Myocyte (in vitro differentiated cells): ENCODE measurements around the gene FGF16. TPM values are rescaled to one million over a fixed set of nuclear protein-coding genes. Genes with fewer than 3 reads are reported as not detected.
"Not testable (repeated sequence)": the region's sequence is repeated elsewhere in the genome, so short reads cannot be mapped to it uniquely, and the experiment has no call there.

ENCODE experiments used
- DNase-seq: peaks from one replicate; pipeline ENCODE4 v3.0.0-alpha.2; 2012; ENCODE audit warnings: low read depth
- polyA plus RNA-seq: library from polyadenylated mRNA; unstranded; fragments of >200 nt; gene quantifications from one replicate; pipeline ENCODE4 v1.2.1, GENCODE V29; 2012; ENCODE audit warnings: missing spikeins
- total RNA-seq: library from RNA; depleted of rRNA; stranded (reverse); fragments of >200 nt; gene quantifications from 2 replicates; pipeline ENCODE4 v1.2.3, GENCODE V29; 2014

Gene FGF16
- not detected in 2 replicates for total RNA-seq
- not detected for polyA plus RNA-seq

- DNase-seq = no peak
Observed at GRCh38 chrX:77446908-77447652, at the start of gene FGF16. Gene FGF16, plus strand, starts transcription at chrX:77447389. Its CDS starts 286 bp downstream, at chrX:77447675.

DNA sequence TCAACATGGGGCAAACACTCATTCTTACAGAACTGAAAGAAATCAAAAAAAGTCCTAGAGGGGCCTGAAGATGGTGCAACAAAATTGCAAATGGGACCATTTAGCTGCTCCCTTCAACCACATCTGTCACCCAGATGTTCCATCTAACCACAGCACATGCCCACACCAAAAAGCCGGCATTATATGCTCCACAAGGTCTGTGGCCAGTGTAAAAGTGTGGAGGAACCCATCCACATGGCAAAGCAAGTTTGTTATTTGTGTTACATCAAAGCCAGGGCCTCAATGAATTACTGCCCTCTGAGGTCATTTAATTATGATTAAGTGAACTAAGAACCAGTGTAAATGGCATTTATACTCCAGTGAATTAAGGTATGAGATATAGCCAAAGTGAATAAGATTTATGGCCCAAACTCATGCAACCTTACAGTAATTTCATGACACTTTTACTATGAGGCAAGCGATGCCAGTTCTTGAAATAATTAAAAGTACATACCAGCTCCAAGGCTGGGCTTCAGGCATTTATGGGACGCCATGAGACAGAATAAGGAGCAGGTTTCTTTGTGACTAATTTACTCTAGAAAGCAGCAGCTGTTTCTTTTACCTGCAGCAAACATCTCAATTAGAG, 48.7 kb upstream of the FGF16 start:
- no peak for DNase-seq

DNA sequence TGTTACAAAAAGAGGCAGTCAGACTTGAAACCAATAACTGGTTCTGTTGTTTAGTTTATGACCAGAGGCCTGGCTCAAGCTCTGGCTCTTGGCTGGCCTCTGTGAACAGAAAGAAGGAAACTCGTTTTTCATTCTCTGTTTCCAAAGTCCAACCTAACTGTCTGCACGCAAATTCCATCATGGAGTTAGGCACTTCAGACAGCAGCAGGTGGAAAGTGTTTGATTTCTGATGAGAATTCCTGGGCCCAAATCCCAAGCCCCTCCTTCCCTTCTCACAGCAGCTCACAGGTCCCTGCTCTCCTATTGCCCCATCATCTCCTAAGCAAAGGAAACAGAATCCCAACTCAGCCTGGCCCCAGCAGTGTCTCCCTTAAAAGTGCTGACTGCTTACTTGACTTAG, 42.8 kb upstream of the FGF16 start:
- DNase-seq = no peak

DNA sequence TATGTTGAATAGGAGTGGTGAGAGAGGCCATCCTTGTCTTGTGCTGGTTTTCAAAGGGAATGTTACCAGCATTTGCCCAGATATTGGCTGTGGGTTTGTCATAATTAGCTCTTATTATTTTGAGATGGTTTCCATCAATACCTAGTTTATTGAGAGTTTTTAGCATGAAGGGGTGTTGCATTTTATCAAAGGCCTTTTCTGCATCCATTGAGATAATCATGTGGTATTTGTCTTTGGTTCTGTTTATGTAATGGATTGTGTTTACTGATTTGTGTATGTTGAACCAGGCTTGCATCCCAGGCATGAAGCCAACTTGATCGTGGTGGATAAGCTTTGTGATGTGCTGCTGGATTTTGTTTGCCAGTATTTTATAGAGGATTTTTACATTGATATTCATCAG, 39.4 kb upstream of the FGF16 start:
- not testable (repeated sequence) for DNase-seq

DNA sequence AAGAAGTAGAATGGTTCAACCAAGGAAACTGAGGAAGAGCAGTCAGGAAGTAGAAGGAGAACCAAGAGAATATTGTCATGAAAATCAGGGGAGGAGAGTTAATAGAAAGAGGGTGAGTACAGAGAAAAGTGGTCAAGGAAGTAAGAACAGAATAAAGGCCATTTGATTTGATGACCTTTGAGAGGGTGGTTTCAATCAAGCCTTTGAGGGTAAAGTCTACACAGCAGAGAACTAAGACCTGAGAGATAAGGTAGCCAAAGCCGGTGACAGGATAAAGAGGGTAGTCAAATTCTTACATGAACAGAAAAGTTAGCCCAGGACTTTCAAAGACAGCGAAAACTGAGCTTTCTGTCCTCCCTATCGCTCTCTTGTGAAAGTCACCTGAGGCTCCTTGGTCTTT, 34.6 kb upstream of the FGF16 start:
- DNase-seq = no peak

GRCh38 chrX:77415161-77415560, 32.0 kb upstream of the FGF16 start:
- peak; percentile 30 for DNase-seq

GRCh38 chrX:77415882-77416281, 31.3 kb upstream of the FGF16 start:
- DNase-seq = peak; percentile 40

GRCh38 chrX:77422891-77423648, 24.1 kb upstream of the FGF16 start:
- no peak for DNase-seq

- DNase-seq = peak; percentile 44
Observed at GRCh38 chrX:77426811-77427210, 20.4 kb upstream of the FGF16 start.

GRCh38 chrX:77427611-77428010, 19.6 kb upstream of the FGF16 start:
- DNase-seq = no peak

DNA sequence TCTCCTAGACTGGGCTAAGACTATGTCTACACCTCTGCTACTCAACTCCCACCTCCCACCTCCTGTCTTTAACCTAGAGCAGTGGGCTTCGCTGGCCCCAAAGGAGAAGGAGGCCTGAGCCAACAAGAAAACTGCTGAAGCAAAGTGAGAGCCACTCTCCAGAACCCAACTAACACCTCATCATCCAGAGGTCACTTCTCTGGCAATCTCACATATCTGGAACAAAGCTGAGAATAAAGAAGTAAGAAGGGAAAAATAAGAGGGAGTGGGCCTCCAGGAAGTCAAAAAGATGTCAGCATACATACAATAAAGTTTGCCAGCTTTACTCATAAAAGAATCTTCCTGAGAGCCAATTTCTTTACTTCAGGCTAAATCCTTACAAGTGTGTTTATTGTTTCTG, 18.6 kb upstream of the FGF16 start:
- DNase-seq = no peak

- peak; percentile 92 for DNase-seq
Observed at GRCh38 chrX:77431227-77431626, 16.0 kb upstream of the FGF16 start.

- DNase-seq = no peak
Observed at GRCh38 chrX:77433001-77433400, 14.2 kb upstream of the FGF16 start.

GRCh38 chrX:77434962-77435361, 12.2 kb upstream of the FGF16 start:
- no peak for DNase-seq

- DNase-seq = no peak
Observed at GRCh38 chrX:77436271-77436670, 10.9 kb upstream of the FGF16 start.

DNA sequence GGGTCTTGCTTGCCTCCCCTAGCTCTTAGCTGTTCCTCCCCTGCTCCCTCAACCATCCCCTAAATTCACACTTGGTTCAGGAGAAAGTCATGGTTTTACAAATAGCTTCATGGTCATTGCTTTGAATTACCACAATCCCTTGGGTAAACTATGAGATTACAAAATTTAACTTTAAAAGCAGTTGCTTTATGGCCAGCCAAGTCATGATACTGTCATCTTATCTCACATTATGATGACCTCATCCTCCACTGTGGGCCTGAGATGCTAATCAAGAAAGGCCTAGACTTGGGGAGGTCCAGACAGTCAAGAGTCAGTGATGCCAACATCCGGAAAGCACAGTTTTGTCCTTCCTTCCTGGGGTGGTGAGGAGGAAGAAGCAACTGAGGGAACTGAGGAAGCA, 10.5 kb upstream of the FGF16 start:
- peak; percentile 22 for DNase-seq

GRCh38 chrX:77440330-77440729, 6.9 kb upstream of the FGF16 start:
- no peak for DNase-seq

- no peak for DNase-seq
Observed at GRCh38 chrX:77441033-77441432, 6.2 kb upstream of the FGF16 start.

DNA sequence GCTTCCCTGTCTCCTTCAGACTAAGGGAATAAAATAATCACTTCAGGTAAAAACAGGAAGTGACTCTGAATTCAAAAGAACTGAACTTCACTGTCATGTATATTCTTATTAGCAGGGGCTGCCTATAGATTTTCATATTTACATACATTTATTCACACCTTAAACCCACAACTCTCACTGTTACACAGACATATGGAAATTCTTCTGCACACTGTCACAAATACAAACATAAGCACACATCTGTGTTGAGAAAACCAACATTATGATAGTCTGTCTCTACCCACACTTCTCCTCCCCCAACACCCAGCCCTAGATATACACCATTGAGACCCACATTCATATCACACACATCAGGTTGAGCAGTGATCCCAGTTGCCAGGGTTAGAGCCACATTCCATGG, 5.7 kb upstream of the FGF16 start:
- no peak for DNase-seq

GRCh38 chrX:77442728-77443127, 4.5 kb upstream of the FGF16 start:
- no peak for DNase-seq

DNA sequence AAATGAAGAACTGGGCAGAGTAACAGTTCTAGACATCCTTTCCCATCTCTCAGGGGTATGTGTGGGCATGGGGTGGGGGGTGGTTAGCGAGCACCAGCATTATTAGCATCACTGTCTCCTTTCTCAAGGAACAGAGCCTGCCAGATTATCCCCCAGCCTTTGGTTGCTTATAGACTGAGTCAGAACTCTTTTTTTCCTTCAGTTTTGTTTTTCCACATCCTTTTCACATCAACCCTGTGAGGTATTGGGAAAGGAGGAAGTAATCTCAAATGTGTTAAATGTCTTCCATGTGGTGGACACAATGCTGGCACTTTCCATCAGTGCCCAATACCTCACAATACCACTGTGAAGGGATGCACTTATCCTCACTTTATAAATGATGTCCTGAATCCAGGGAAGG, 3.1 kb upstream of the FGF16 start:
- DNase-seq = no peak

- no peak for DNase-seq
Observed at GRCh38 chrX:77444545-77444944, 2.6 kb upstream of the FGF16 start.
